HG02840 (cell line): ENCODE measurements around the gene TELO2.

Source experiments
- ATAC-seq: cut with Tn5 transposase; IDR thresholded peaks from one replicate; pipeline ENCODE4 v1.9.1; 2021; ENCODE audit warnings: mild to moderate bottlenecking, moderate library complexity, moderate number of reproducible peaks; ENCODE audit not compliant: unreplicated experiment, low FRiP score

Gene TELO2

GRCh38 chr16:1533443-1533951 lies 40.3 kb downstream of the TELO2 start, which contains the start of gene TMEM204:
TSS of gene TMEM204 (plus strand) at chr16:1533666. CDS start at chr16:1534276, 610 bp downstream.
- no peak for ATAC-seq

DNA sequence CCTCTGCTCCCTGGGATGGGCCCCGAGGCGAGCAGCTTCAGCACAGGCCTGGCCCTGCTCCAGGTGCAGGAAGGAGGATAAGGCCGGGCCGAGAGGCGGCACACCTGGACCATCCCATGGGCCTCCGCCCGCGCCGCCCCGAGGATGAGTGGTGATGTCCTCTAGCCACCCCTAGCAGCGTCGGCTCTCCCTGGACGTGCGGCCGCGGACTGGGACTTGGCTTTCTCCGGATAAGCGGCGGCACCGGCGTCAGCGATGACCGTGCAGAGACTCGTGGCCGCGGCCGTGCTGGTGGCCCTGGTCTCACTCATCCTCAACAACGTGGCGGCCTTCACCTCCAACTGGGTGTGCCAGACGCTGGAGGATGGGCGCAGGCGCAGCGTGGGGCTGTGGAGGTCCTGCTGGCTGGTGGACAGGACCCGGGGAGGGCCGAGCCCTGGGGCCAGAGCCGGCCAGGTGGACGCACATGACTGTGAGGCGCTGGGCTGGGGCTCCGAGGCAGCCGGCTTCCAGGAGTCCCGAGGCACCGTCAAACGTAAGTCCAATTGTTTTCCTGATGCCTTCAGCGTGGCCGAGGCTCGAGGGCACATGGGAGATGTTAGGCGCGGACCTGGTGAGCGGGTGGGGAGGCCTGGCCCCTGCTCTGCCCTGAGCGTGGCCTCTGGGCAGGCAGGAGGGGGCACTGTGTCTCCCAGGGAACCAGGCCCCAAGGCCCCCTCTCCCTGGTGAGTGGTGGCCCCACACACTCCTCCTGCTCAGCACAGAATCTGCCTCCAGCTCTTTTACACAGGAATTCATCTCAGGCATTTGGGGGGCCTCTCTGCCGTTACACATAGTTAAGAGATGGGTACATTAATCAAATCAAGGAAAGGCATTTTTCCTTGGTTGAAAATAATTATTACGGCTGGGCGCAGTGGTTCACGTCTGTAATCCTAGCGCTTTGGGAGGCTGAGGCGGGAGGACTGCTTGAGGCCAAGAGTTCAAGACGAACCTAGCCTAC lies 41.2 kb downstream of the TELO2 start:
- ATAC-seq = no peak

DNA sequence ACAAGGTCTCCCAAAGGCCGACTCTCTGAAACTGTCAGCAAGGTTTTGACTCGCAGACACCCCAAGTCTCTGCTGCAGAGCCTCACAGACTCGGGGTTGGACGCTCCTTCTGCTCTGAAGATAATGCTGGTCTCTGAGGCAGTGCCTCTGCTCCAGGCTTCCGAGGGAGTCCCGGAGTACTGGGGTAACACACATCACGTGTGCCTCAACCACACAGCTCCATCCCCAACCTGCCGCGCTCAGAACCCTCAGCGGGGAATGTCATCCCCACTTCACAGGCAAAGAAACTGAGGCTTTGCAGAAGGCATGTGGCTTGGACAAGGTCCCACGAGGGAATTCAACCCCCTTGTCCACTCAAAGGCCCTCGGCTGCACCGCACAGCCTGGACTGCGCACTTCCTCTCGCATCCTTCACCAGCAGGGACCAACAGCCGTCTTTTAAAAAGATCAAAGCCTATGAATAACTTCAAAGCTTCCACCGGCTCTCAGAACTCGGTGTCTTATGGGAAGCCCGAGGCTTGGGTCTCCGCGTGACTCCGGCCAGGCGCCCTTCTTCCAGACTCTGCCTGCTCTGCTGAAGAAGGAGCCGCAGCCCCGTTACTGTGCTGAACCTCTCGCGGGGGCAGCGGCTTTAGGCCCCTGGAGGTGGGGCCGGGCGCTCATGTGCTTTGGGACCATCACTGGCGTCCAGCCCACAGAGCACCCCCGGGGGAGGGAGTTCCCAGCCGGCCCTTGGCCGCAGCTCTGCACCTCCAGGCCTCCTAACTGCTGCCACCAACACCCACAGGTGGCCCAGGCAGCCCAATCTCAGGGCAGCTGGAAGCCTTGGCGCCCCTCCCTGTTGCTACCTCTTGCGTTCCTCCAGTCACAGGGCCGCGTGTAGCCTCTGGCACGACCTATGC lies 42.5 kb downstream of the TELO2 start:
- ATAC-seq = no peak

- no peak for ATAC-seq
These were observed 43.4 kb downstream of the TELO2 start for GRCh38 chr16:1536601-1537000.

GRCh38 chr16:1537138-1537577 lies 44.0 kb downstream of the TELO2 start:
- ATAC-seq = no peak

GRCh38 chr16:1537763-1538289 lies 44.7 kb downstream of the TELO2 start:
- ATAC-seq = no peak

GRCh38 chr16:1538804-1539520 lies 45.8 kb downstream of the TELO2 start:
- no peak for ATAC-seq

GRCh38 chr16:1539720-1540555 lies 46.8 kb downstream of the TELO2 start:
- no peak for ATAC-seq

DNA sequence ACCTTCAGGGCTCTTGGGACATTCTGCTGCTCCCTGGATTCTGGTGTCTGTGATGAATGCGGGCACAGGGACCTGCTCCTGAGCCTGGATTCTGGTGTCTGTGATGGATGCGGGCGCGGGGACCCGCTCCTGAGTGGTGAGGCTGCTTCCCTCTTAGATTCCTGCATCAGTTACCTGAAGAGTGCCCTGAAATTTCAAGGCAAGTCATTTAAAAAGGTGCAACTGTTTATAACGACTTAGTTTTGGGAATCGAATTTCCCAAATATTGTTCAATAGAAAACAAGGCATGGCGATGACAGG lies 47.3 kb downstream of the TELO2 start:
- no peak for ATAC-seq

DNA sequence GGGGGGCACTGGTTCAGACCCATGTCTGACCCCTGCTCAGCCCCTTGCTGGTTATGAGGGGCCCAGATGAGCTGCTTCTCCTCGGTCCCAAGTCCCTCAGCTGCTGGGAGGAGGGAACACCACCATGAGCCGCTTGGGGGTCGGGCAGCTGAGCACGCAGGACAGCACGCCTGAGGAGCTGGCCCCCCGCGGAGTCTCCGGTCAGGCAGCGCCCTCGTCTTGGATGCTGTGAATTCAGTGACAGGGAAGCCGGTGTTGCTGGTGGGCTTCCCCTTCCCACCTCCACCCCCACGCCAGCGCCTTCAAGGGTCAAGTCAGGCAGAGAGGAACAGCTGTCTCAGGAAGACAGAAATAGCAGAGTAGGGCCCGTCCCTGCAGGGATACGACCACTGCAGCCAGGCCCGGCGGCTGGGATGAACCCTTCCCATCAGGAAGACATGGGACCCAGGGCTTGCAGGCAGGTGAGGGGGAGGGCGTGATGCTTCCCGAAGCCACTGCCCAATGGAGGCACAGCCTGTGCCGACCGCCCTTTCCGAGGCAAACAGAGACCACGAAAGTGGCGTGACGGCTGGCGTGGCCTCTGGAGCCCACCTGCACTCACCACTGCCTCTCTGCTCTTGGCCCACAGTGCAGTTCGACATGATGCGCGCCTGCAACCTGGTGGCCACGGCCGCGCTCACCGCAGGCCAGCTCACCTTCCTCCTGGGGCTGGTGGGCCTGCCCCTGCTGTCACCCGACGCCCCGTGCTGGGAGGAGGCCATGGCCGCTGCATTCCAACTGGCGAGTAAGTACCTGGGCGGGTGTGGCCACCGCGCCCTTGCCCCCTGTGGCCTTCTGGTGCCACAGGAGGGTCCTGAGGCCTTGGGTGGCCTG lies 48.4 kb downstream of the TELO2 start:
- no peak for ATAC-seq

GRCh38 chr16:1542166-1542500 lies 49.0 kb downstream of the TELO2 start:
- no peak for ATAC-seq

- no peak for ATAC-seq
These were observed 49.4 kb downstream of the TELO2 start for GRCh38 chr16:1542533-1542932.

- ATAC-seq = no peak
These were observed 50.1 kb downstream of the TELO2 start for GRCh38 chr16:1543085-1543896.

GRCh38 chr16:1545044-1546040 lies 52.2 kb downstream of the TELO2 start:
- no peak for ATAC-seq

DNA sequence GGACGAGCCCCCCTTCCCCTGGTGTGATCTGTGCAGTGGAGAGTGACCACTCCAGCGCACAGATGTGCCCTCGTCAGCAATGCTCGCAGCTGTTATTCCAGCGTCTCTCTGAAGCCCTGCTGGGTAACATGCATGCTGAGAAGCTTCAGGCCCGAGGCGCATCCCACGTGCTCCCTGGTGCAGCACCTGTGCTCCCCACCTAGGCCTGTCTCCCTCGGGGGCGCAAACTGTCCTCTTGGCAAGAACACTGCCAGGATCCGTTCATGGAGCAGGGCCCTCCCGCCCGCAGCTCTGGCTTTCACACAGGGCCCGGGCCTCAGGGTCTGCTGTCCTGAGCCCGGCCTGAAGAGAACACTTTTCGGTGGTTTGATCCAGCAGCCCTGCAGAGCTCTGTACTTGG lies 53.3 kb downstream of the TELO2 start:
- no peak for ATAC-seq

DNA sequence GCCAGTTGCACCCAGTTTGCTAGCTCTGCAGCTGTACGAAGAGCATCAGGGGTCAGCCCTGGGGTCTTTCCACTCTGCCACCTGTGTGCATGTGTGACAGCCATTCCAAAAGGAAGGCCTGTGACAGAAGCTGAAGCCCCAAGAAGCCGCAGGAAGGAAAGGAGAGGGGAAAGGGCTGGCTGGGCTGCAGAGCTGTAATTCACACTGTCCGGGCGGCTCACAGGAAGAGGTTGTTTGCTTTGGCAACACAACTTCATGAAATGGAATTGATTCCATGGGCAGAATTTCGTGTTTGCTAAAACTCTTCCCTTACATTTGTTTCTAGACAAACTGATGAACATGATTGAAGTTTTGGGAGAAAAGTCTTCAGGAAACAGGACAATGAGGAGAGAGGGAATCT lies 55.1 kb downstream of the TELO2 start:
- no peak for ATAC-seq
